OCI-LY1 (cell line): ENCODE results near the gene ZNF536.

Experiments used
- EZH2 ChIP-seq: fragments of 200-600 bp; sonication (generic), shearing (Covaris generic); IDR thresholded peaks from 2 replicates; pipeline ENCODE4 v1.8.0; 2017; ENCODE audit warnings: borderline replicate concordance, mixed run types, mild to moderate bottlenecking, antibody characterized with exemption, low read length, moderate library complexity, mixed read lengths
- TF ChIP-seq, protein P1 (sequence below): fragments of 200-600 bp; sonication (generic), shearing (Covaris generic); IDR thresholded peaks from 2 replicates; pipeline ENCODE4 v1.5.1; 2017; ENCODE audit warnings: mild to moderate bottlenecking, antibody characterized with exemption, low read length, moderate library complexity, mixed read lengths

DNA sequence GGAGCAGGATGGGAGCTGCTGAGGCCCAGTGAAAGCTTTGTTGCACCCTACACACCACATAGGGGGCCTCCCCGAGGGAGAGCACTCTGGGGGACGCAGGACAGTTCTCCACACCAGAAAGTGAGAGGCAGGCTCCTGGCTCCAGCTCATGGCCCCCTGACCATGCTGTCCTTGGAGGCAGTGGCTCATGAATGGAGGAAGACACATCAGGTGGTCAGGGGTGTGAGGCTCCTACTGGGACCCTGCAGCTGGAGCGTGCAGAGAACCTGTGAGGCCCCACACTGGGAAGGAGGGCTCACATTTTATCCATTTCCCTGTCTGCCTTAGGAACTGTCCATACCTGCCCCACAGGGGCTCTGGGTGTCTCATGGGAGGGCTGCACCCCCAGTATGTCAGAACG lies 85.3 kb downstream of the ZNF536 start:
- TF ChIP-seq, protein P1, sequence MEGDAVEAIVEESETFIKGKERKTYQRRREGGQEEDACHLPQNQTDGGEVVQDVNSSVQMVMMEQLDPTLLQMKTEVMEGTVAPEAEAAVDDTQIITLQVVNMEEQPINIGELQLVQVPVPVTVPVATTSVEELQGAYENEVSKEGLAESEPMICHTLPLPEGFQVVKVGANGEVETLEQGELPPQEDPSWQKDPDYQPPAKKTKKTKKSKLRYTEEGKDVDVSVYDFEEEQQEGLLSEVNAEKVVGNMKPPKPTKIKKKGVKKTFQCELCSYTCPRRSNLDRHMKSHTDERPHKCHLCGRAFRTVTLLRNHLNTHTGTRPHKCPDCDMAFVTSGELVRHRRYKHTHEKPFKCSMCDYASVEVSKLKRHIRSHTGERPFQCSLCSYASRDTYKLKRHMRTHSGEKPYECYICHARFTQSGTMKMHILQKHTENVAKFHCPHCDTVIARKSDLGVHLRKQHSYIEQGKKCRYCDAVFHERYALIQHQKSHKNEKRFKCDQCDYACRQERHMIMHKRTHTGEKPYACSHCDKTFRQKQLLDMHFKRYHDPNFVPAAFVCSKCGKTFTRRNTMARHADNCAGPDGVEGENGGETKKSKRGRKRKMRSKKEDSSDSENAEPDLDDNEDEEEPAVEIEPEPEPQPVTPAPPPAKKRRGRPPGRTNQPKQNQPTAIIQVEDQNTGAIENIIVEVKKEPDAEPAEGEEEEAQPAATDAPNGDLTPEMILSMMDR, result no peak
- TF ChIP-seq EZH2, result no peak
